NCI-H1417 treated with DMSO at 0.1 percent for 48 hours (cell line): ENCODE data around the gene DOK3.

Source experiments
- DNase-seq: peaks from one replicate; lab custom pipeline; 2025; lab: John Stamatoyannopoulos, UW

DOK3 gene

GRCh38 chr5:177483042-177483441 is 26.6 kb downstream of the DOK3 start:
- no peak for DNase-seq

DNA sequence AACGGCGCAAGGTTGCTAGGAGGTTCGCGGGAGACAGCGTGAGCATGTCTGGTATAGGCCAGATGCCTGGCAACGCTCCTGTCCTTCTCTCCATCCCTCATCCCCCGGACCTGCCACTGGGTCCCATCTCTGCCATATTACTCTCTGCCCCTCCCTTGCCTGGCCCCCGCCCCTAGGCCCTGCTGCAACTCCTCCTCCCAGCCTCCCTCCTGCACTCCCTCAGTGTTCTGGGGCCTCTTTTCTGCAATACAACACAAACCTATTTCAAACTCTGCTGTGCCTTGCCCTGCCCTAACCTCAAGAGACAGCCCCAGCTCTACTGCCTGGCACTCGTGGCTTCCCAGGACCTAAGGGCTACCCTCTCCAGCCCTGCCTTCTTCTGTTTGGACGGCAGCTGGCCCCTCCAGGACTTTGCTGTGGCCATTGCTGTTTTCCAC is 27.2 kb downstream of the DOK3 start:
- DNase-seq, result no peak

GRCh38 chr5:177479774-177480173 is 29.9 kb downstream of the DOK3 start:
- no peak for DNase-seq

GRCh38 chr5:177478711-177479646 is 30.6 kb downstream of the DOK3 start:
- no peak for DNase-seq

GRCh38 chr5:177477701-177478477 is 31.7 kb downstream of the DOK3 start:
- DNase-seq, result no peak

- no peak for DNase-seq
Measured at GRCh38 chr5:177476531-177477233, 32.9 kb downstream of the DOK3 start.

GRCh38 chr5:177475563-177476427 is 33.8 kb downstream of the DOK3 start:
- DNase-seq, result no peak

DNA sequence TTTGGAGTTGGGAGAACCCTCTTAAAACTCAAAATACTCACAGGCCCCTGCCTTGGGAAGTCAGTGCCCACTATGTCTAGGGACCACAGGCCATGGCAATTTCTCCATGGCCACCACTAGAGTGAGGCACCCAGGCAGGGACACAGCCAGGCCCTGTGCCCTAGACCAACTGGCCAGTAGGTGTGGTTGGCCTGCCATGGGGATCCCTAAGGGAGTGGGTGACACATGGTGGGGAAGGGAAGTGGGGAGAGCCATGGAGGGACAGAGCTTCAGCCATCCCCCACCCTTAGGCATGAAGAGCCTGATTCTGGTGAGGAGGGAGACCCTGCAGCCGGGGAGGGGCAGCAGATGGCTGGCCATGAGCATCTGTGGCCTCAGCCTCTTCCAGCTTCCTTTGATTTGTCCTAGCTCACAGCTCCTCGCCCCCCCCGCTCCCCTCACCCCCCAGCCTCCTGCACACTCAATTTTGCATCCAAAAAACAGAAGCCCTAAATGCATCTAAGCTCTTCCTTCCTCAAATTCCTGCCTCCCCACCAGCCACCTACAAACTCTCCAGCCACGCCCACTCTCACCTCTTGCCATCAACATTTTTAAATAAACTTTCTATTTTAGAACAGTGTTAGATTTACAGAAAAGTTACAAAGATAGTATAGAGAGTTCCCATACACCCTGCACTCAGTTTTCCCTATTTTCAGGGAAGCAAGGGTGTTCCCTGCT is 34.6 kb downstream of the DOK3 start:
- no peak for DNase-seq

- DNase-seq, result no peak
Measured at GRCh38 chr5:177474002-177474476, 35.6 kb downstream of the DOK3 start.

DNA sequence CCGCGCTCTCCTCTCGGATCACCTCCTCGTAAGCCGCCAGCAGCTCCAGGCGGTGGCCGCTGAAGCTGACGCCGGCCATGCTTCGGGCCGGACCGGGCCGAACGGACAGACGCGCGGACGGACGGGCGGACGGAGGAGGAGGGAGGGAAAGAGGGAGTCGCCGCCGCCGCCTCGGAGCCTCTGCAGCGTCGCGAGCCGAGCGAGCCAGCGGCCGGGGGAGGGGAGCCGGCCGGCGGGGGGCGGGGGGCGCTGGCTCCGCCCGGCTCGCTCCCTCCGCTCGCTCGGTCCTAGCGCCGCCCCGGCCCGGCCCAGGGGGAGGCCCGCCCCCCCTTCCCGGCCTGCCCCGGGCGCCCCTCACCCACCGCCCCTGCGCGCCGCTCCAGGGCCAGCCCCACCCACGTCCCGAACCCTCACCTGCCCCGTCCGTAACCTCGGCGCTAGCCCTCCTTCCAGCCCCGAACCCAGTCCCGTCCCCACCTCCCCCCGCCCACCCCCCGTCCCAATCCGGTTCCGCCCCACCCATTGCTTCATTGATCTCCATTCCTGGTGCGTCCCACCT is 36.1 kb downstream of the DOK3 start, which contains the start of gene DBN1:
DBN1 (minus strand) TSS at position 192 of the 559 bp plus-strand sequence; CDS start at position 79, 113 bp downstream.
- DNase-seq, result no peak

DNA sequence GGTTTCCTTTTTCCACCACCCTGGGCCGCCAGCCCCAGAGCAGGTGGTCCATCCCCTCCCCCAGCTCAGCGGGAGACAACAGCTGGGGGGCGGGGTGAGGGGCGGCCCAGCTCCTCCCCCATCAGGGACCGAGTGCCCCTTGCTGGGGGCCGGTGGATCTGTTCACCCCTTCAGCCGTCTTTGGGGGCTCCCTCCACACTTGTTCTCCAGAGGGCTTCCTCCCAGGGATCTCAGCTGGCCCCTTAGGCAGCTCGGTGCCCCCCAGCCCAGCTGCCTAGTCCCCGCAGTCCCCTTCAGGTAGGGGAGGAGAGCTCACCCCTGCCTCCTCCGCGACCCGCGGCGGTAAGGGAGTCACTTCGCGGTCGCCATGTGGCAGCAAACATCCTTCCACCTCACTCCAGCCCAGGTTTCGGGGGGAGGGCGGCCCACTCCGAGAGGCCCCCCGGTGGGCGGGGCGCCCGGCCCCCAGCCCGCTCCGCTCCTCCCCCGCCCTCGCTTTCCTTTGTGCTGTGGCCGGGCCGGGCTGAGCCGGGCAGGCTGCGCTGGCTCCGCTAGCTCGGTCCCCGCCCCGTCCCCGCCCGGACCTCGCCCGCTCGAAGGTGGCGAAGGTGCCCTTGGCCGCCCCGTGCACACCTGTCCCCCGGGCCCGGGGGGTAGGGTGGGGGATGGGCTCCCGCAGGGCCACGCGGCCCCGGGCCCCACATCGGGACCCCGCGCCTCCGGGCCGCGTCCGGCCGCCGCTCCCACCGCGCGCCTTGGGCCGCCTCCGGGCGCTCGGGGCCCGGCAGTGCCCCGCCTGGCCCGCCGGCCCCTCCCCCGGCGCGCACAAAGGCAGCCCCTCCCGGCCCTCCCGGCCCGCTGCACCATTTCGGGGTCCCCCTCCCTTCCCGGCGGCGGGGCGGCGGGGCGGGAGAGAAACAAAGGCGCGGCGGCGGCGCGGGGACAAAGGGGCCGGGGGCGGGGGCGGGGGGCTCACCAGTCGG is 36.9 kb downstream of the DOK3 start:
- DNase-seq, result no peak

GRCh38 chr5:177471610-177472356 is 37.8 kb downstream of the DOK3 start:
- no peak for DNase-seq

DNA sequence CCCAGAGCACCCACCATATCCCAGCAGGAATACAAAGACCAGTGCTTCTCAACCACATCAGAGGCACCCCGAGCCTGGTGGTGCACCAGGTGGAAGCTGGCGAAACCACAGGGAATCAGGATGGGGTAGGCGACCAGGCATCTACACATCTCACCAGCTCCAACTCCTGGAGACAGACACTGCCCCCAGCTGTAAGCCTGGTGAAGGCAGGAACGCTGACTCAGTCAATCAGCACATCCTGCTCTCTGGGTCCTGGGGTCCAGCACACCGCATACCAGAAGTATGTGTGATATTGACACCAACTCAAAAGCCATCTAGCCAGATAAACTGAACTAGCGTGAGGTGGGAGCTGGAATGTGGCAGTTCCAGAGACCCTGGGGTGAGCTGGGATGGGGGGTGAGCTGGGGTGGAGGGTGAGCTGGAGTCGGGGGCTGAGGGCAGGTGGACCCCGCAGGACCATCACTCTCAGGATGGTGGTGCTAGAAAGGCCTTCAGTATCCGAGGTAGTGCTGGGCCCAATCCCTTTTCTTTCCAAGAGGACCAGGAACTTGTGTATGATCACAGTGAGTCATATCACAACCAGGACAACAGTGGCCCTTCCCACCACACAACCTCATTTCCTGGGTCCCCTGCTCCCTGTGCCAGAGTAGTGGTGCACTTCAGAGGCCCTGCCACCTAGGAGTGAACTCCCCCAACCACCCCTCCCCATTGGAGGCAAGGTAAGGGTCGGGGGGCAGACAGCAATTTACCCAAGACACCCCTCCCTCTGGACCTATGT is 38.7 kb downstream of the DOK3 start:
- DNase-seq, result no peak

DNA sequence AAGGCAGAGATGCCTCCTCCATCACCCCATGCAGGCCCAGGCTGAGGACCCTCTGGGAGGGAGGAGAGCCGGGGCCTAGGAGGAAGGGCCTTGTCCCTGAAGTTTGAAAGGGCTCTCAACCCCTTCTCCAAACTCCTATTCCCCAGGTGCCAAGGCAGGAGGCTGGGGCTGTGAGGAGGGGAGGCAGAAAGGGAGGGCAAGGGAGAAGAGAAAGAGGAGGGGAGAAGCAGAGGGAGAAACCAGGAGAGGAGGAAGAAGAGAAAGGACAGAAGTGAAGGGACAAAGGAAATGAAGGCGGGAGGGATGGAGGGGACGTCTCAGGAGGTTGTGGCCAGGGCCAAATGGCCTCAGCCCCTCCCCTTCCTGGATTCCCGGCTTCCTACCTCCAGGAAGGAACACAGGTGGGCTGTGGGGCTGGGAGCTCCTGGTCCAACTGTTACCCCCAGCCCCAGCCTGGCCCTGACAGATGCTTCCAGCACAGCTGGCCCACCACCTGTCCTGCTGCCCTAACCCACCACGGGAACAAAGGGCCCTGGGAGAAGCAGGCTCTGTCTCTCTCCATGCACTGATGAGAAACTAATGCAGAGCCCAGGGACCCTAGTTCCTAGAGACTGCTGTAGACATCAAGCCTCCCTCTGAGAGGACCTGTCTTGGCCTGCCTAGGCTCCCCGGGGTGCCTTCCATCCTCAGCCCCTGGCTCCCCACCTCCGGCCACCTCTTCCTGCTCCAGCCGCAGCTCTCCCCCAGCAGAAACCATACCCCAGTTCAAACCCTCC is 39.7 kb downstream of the DOK3 start:
- no peak for DNase-seq

DNA sequence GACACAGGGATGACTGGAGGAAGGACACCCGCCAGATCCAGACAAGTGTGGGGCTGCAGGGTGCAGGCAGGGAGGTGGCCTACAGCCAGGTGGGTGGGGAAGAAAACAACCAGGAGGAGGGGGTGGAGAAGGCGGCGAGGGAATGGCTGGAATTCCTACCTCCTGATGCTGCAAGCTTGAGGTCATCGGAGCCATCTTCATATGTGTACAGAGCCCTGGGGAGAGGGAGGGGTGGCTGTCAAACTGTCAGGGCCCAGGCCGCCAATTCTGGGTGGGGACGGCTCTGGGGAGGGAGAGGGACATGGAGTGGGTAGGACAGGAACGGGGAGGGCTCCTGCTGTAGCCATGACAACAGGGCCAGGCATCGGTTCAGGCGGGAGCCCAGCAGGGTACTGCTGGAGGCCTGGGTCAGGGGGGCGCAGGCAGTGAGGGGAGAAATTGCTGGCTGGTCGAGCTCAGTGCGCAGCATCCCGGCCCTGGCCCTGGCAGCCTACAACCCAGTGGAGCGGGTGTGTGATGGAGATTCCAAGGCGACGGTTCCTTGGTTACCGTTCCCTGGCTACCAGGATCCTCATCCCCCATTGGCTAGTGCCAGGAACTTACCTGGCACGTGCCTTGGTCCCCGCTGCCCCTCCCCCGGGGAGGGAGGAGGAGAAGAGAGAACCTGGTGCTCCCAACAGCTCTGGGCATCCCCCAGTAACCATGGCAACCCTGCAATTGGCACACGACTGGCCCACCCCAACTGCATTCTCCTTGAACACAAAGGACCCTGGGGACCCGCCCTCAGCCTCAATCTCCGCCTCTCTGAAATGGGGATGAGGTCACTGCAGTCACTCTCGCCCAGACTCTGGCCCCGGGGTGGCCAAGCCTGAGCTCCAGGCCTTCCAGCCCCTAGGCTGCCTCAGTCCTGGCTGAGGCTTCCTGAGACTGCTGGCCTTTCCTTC is 40.7 kb downstream of the DOK3 start:
- no peak for DNase-seq

- DNase-seq, result no peak
Measured at GRCh38 chr5:177468329-177468684, 41.3 kb downstream of the DOK3 start.
